NCI-H146 (cell line): ENCODE measurements around the gene MTA1.

Source experiments
- DNase-seq: peaks from one replicate; lab custom pipeline; 2025; lab: John Stamatoyannopoulos, UW

The MTA1 gene

GRCh38 chr14:105424861-105425260 lies 5.2 kb downstream of the MTA1 start:
- no peak for DNase-seq

DNA sequence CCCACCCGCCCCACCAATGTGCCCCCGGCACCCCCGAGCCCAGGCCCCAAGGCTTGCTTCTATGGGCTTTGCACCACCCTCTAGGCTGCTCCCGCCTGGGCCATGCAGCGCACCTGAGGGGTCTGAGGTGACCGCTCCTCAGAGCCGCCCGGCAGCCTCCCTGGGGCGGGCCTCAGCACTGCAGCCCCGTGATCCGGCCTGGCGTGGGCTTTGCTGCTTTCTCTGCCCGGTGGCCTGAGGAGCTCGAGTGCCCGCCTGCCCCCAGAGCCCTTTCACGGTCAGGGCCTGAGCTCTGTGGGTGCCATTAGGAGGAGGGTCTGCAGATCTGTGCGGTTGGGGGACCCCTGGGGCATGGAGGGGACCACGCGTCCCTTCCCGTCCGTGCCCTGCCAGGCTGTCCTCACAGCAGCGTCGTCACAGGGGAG lies 6.2 kb downstream of the MTA1 start:
- no peak for DNase-seq

- DNase-seq: no peak
Measured at GRCh38 chr14:105426416-105427130, 6.9 kb downstream of the MTA1 start.

DNA sequence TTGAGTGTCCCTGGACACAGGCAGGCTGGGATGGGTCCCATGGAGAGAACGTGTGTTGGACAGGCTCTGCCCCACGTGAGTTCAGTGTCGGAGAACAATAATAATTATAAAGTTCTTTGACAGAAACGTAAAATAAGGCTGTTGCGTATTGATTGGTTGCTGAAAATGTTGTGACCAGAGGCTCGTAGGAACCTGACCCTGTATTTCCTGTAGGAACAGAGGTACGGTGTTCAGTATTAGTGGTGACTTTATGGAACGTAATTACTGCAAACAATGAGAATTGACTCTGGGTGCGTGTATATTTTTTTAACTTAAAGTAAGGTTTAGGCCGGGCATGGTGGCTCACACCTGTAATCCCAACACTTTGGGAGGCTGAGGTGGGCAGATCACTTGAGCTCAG lies 7.8 kb downstream of the MTA1 start:
- DNase-seq: no peak

GRCh38 chr14:105427936-105428485 lies 8.4 kb downstream of the MTA1 start:
- DNase-seq: no peak

GRCh38 chr14:105430042-105430441 lies 10.4 kb downstream of the MTA1 start:
- DNase-seq: no peak

DNA sequence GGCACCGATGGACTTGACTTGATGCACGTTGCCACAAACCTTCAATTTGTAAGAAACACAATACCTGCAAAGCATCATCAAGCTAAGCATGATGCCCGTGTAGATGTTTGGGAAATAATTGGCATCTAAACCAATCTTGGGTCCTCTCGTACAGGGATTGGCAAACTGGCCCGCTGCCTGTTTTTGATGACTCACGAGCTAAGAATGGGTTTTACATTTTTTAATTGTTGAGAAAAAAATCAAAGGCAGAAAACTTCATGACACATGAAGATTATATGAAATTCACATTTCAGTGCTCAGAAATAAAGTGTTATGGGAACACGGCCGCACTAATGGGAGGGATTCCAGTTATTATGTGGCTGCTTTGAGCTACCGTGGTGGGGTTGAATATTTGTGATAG lies 10.9 kb downstream of the MTA1 start:
- DNase-seq: no peak

DNA sequence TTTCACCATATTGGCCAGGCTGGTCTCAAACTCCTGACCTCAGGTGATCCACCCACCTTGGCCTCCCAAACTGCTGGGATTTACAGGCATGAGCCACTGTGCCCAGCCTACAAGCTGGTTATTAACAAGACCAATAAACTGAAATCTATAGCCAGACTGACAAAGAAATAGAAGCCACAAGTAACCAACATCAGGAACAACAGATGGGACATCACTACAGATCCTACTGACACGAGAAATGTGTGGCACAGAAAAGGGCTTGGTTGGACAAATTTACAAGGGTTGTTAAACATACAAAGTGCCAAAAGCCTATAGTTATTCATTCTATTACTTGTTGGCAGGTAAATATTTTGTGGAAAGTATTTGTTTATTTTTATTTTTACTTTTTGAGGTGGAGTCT lies 11.6 kb downstream of the MTA1 start:
- DNase-seq: no peak

DNA sequence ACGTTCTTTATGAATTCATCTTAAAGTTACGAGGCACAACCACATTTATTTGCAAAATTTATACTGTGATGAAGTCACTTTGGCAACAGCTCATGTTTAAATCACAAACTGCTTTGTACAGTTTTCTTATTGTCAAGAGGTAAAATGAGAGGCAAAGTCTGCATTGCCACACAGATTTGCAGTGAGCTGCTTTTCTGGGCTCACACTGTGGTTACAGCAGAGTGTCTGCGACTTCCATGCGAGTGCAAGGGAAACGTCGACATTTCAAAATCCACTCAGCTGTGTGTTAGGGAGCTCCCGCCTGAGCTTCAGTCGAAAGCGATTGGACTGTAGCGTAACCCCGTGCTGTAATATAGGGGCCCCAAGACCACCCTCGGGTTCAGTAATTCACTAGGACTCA lies 13.0 kb downstream of the MTA1 start:
- no peak for DNase-seq

- no peak for DNase-seq
Measured at GRCh38 chr14:105433161-105433605, 13.6 kb downstream of the MTA1 start.

GRCh38 chr14:105436402-105436801 lies 16.8 kb downstream of the MTA1 start:
- no peak for DNase-seq

GRCh38 chr14:105436891-105437722 lies 17.5 kb downstream of the MTA1 start:
- DNase-seq: peak; percentile 94

GRCh38 chr14:105437723-105438500 lies 18.3 kb downstream of the MTA1 start:
- DNase-seq: no peak

GRCh38 chr14:105439179-105439578 lies 19.6 kb downstream of the MTA1 start:
- no peak for DNase-seq

DNA sequence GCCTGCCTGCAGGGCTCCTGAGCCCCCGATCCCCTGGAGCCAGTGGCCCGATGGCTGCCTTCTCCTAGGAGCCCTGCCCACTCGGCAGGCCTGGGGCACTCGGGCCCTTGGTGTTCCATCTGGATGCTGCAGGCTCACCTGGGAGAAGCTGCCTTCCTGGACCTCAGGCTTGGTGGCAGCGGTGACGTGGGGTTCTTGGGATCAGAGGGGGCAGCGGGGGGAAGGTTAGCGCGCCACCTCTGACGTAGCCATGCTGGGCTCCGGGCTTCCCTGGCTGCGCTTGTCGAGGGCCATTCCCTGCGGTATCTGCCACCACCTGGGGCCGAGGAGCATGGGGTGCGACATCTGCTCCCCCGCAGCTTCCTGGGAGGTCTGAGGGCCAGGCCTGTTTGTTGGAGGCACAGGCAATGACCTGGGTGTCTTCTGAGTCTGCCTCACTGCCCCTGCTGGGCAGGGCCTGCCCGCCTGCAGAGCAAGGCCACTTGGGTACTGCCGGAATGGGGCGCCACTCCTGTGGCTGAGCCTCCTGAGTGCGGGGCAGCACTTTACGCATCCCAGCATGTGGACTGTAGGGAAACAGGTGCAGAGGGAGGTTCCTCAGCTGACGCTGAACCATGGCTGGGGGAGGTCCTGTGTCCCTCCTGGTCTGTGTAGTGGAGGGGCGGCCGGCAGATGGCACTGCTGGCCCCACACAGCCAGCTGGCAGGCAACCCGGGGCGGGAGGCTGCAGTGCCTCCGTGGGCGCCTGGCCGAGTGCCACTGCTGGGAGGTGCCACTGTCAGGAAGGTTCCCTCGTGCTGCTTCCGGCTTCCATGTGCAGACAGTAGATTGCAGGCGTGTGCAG lies 20.3 kb downstream of the MTA1 start:
- DNase-seq: no peak

GRCh38 chr14:105440554-105440900 lies 20.9 kb downstream of the MTA1 start:
- no peak for DNase-seq

- DNase-seq: no peak
Measured at GRCh38 chr14:105440992-105441391, 21.4 kb downstream of the MTA1 start.

DNA sequence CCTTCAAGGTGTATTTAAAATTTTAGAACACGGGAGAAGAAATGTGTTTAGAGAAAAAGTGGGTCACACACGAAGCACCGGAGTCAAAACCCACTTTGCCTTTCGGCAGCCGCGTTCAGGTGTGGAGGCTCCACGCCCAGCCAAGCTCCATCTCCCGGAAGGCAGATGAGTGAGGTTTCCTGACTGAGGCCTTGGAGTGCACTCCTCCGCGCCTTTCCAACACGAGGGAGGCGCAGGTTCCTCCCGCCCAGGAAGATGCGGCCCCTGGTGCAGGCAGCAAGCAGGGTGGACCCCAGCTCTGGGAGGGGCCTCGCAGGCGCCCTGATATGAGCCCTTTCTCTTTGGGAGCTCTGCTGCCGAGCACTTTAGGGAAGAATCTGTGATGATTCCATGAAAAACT lies 22.5 kb downstream of the MTA1 start:
- no peak for DNase-seq

- no peak for DNase-seq
Measured at GRCh38 chr14:105442834-105443233, 23.2 kb downstream of the MTA1 start.

DNA sequence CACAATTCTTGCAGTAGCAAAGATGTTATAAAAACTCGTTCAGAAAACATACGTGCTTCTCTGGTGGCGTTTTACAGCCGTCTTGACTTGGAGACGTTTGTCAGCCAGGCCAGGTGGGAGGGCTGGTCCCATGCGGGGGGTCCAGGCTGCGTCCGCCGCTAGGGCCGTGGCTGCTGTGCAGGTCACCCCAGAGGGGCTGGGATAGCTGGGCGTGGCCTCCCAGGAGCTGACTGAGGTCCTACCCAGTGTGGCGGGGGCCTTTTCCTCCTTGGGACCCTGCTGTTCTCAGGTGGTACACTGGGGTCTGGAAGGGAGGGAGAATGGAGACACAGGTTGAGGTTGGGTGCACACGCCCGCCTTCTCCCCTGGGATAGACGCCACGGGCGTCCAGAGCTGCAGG lies 25.2 kb downstream of the MTA1 start:
- DNase-seq: no peak

DNA sequence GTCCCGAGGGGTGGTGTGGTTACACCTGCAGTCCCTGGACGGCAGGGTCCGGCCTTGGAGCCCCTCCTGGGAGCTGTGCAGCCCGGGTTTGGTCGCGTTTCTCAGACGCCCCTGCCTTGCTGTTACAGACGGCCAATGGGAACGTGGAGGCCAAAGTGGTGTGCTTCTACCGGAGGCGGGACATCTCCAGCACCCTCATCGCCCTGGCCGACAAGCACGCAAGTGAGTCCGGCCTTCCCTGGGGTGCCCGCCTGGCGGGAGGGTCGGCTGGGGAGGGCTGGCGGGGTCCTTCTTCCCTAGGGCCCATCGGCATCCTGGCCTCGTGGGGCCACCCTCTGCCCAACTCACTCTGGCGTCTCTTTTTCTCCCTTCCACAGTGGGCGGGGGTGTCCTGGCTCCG lies 25.7 kb downstream of the MTA1 start:
- no peak for DNase-seq
